ENCODE data around the gene UMPS. TPM values are rescaled to one million over a fixed set of nuclear protein-coding genes. Genes with fewer than 3 reads are reported as not detected.

The UMPS gene
- total and polyA plus RNA-seq, 2 experiments from 2014 or later, result 29.8 to 38.7 TPM

- Histone ChIP-seq H2AFZ (no peak overlapping the region), H3K9me2 (ENCODE audit: insufficient read depth) (no peaks in the 10 kb centered on the region), H3K4me3 (no peak overlapping the region), H3K4me2 (ENCODE audit: unreplicated experiment) (no peak overlapping the region), H3K27me3 (replicated peaks; ENCODE audit: insufficient read depth) (no peaks in the 10 kb centered on the region), H3K9ac (no peak overlapping the region), H3K4me1 (ENCODE audit: insufficient read depth) (peaks cover 12% of the 10 kb centered on the region), H3K27ac (no peak overlapping the region), H3F3A (ENCODE audit: insufficient read depth) (peaks cover 23% of the 10 kb centered on the region), H4K20me1 (ENCODE audit: insufficient read depth) (no peaks in the 10 kb centered on the region), H3K9me3 (ENCODE audit: low read depth) (no peaks in the 10 kb centered on the region), H3K79me2 (ENCODE audit: insufficient read depth) (no peaks in the 10 kb centered on the region), H3K36me3 (ENCODE audit: low read depth) (peaks cover 40% of the 10 kb centered on the region; the same call in 1 of the 2 replicates)
- WGBS, 2 experiments (ENCODE audit: low coverage in 1 of 2, low lambda C conversion rate in 2 of 2, missing lambda C conversion rate in 2 of 2), result 74 to 76% methylated on average over 5 of the region's 5 CpGs
- TF ChIP-seq EZH2phosphoT487 (IDR thresholded peaks at IDR 0.05; ENCODE audit: insufficient read depth, low read depth) (no peak), EZH2 (IDR thresholded peaks at IDR 0.05; ENCODE audit: insufficient read depth, poor library complexity, severe bottlenecking) (no peak)
- no peak for DNase-seq
- in situ Hi-C loops (cut with MboI), result no loop called here
These were observed 35.1 kb downstream of the UMPS start for GRCh38 chr3:124765197-124765840.

- Histone ChIP-seq H3K4me3 (no peak overlapping the region), H3K9ac (no peak overlapping the region), H3K27ac (no peak overlapping the region), H3K36me3 (ENCODE audit: low read depth) (peaks cover 40% of the 10 kb centered on the region; the same call in 1 of the 2 replicates), H3K79me2 (ENCODE audit: insufficient read depth) (no peaks in the 10 kb centered on the region), H4K20me1 (ENCODE audit: insufficient read depth) (no peaks in the 10 kb centered on the region), H3K9me3 (ENCODE audit: low read depth) (no peaks in the 10 kb centered on the region), H3K4me2 (ENCODE audit: unreplicated experiment) (no peak overlapping the region), H2AFZ (no peak overlapping the region), H3F3A (ENCODE audit: insufficient read depth) (peaks cover 21% of the 10 kb centered on the region), H3K27me3 (replicated peaks; ENCODE audit: insufficient read depth) (no peaks in the 10 kb centered on the region), H3K9me2 (ENCODE audit: insufficient read depth) (no peaks in the 10 kb centered on the region), H3K4me1 (ENCODE audit: insufficient read depth) (peaks cover 3% of the 10 kb centered on the region)
- in situ Hi-C loops (cut with MboI), result no loop called here
- 78 to 80% methylated on average over 16 of the region's 16 CpGs for WGBS, 2 experiments (ENCODE audit: low coverage in 1 of 2, low lambda C conversion rate in 2 of 2, missing lambda C conversion rate in 2 of 2)
- TF ChIP-seq EZH2phosphoT487 (IDR thresholded peaks at IDR 0.05; ENCODE audit: insufficient read depth, low read depth), result no peak
- TF ChIP-seq EZH2 (IDR thresholded peaks at IDR 0.05; ENCODE audit: insufficient read depth, poor library complexity, severe bottlenecking), result no peak
- no peak for DNase-seq
These were observed 36.2 kb downstream of the UMPS start for GRCh38 chr3:124766113-124767095.

GRCh38 chr3:124767264-124767663, 37.0 kb downstream of the UMPS start:
- no peak for TF ChIP-seq EZH2 (IDR thresholded peaks at IDR 0.05; ENCODE audit: insufficient read depth, poor library complexity, severe bottlenecking)
- TF ChIP-seq EZH2phosphoT487 (IDR thresholded peaks at IDR 0.05; ENCODE audit: insufficient read depth, low read depth), result no peak
- Histone ChIP-seq H3K36me3 (ENCODE audit: low read depth) (peaks cover 40% of the 10 kb centered on the region; the same call in 1 of the 2 replicates), H4K20me1 (ENCODE audit: insufficient read depth) (no peaks in the 10 kb centered on the region), H3K9me2 (ENCODE audit: insufficient read depth) (no peaks in the 10 kb centered on the region), H2AFZ (no peak overlapping the region), H3K4me2 (ENCODE audit: unreplicated experiment) (no peak overlapping the region), H3K4me3 (no peak overlapping the region), H3K4me1 (ENCODE audit: insufficient read depth) (peaks cover 7% of the 10 kb centered on the region), H3K27me3 (replicated peaks; ENCODE audit: insufficient read depth) (no peaks in the 10 kb centered on the region), H3K79me2 (ENCODE audit: insufficient read depth) (no peaks in the 10 kb centered on the region), H3K9me3 (ENCODE audit: low read depth) (no peaks in the 10 kb centered on the region), H3K9ac (no peak overlapping the region), H3K27ac (no peak overlapping the region), H3F3A (ENCODE audit: insufficient read depth) (peaks cover 20% of the 10 kb centered on the region)
- DNase-seq, result no peak
- in situ Hi-C loops (cut with MboI), result no loop called here
- 72 to 78% methylated on average over 5 of the region's 5 CpGs for WGBS, 2 experiments (ENCODE audit: low coverage in 1 of 2, low lambda C conversion rate in 2 of 2, missing lambda C conversion rate in 2 of 2)

- H3K27ac ChIP-seq, result no peak overlapping the region
- H3K4me1 ChIP-seq (ENCODE audit: insufficient read depth), result peaks cover 11% of the 10 kb centered on the region
- peaks cover 39% of the 10 kb centered on the region; the same call in 1 of the 2 replicates for H3K36me3 ChIP-seq (ENCODE audit: low read depth)
- TF ChIP-seq EZH2 (IDR thresholded peaks at IDR 0.05; ENCODE audit: insufficient read depth, poor library complexity, severe bottlenecking) (no peak), EZH2phosphoT487 (IDR thresholded peaks at IDR 0.05; ENCODE audit: insufficient read depth, low read depth) (no peak)
- 97 to 100% methylated on average over 6 of the region's 6 CpGs for WGBS, 2 experiments (ENCODE audit: low coverage in 1 of 2, low lambda C conversion rate in 2 of 2, missing lambda C conversion rate in 2 of 2)
- H3K9me3 ChIP-seq (ENCODE audit: low read depth), result no peaks in the 10 kb centered on the region
- H3K9ac ChIP-seq, result no peak overlapping the region
- no peaks in the 10 kb centered on the region for H3K79me2 ChIP-seq (ENCODE audit: insufficient read depth)
- DNase-seq, result no peak
- H3K27me3 ChIP-seq (replicated peaks; ENCODE audit: insufficient read depth), result no peaks in the 10 kb centered on the region
- no peaks in the 10 kb centered on the region for H3K9me2 ChIP-seq (ENCODE audit: insufficient read depth)
- H3F3A ChIP-seq (ENCODE audit: insufficient read depth), result peaks cover 21% of the 10 kb centered on the region
- in situ Hi-C loops (cut with MboI), result no loop called here
- H3K4me2 ChIP-seq (ENCODE audit: unreplicated experiment), result no peak overlapping the region
- H3K4me3 ChIP-seq, result no peak overlapping the region
- H2AFZ ChIP-seq, result no peak overlapping the region
- no peaks in the 10 kb centered on the region for H4K20me1 ChIP-seq (ENCODE audit: insufficient read depth)
These were observed 37.4 kb downstream of the UMPS start for GRCh38 chr3:124767691-124768090.

Data from GM23248 (cell line).